H1 (cell line): ENCODE data around the gene DIS3L. TPM values are rescaled to one million over a fixed set of nuclear protein-coding genes. Genes with fewer than 3 reads are reported as not detected.

Experiments
- CTCF ChIA-PET: fragments of 300-600 bp; sonication (Branson Sonifier 250); formaldehyde crosslinking; loops from one replicate; lab custom pipeline; 2021; ENCODE audit not compliant: partially characterized antibody; lab: Charles Lee
- POLR2A ChIA-PET: fragments of 300-600 bp; sonication (Branson Sonifier 250); formaldehyde crosslinking; loops from one replicate; lab custom pipeline; 2021; ENCODE audit warnings: inconsistent platforms; ENCODE audit not compliant: partially characterized antibody; lab: Charles Lee
- DNase-seq, 2 experiments: peaks; one replicate each; pipeline versions ENCODE4 v3.0.0 to v3.0.0-alpha.2; 2010 to 2022; ENCODE audit warnings: low spot score in 2 of 2, low read depth in 1 of 2, mixed read lengths in 1 of 2
- FAIRE-seq: peaks from 2 replicates; lab custom pipeline; 2011; peaks lifted over from hg19 to GRCh38; lab: Jason Lieb, UNC
- H2AFZ ChIP-seq: 2 replicates; pipeline ENCODE4 v1.8.1; 2012; ENCODE audit warnings: low read length, inconsistent platforms
- H2AK5ac ChIP-seq: 2 replicates; pipeline ENCODE4 v1.6.1; 2013; ENCODE audit warnings: low read depth, low read length
- H2BK120ac ChIP-seq: replicated peaks from 2 replicates; pipeline ENCODE3; 2013; ENCODE audit warnings: low read depth, low read length, inconsistent platforms
- H2BK12ac ChIP-seq: 2 replicates; pipeline ENCODE4 v1.6.1; 2013; ENCODE audit warnings: low read depth, low read length
- H2BK15ac ChIP-seq: 2 replicates; pipeline ENCODE4 v1.6.1; 2013; ENCODE audit warnings: low read length
- H2BK20ac ChIP-seq: 2 replicates; pipeline ENCODE4 v1.6.1; 2013; ENCODE audit warnings: low read length
- H2BK5ac ChIP-seq: 2 replicates; pipeline ENCODE4 v1.6.1; 2013; ENCODE audit warnings: low read depth, low read length
- H3K14ac ChIP-seq: 2 replicates; pipeline ENCODE4 v1.6.1; 2013; ENCODE audit warnings: inconsistent platforms; ENCODE audit not compliant: insufficient read length
- H3K18ac ChIP-seq: 2 replicates; pipeline ENCODE4 v1.6.1; 2013; ENCODE audit warnings: low read length; ENCODE audit errors: extremely low read depth
- H3K23ac ChIP-seq: 2 replicates; pipeline ENCODE4 v1.6.1; 2013; ENCODE audit warnings: inconsistent platforms; ENCODE audit not compliant: insufficient read length
- H3K23me2 ChIP-seq: 2 replicates; pipeline ENCODE4 v1.6.1; 2013; ENCODE audit warnings: low read depth, low read length
- H3K27ac ChIP-seq: 2 replicates; pipeline ENCODE4 v1.6.1; 2011; ENCODE audit warnings: low read depth, low read length, inconsistent platforms
- H3K27me3 ChIP-seq, 4 experiments: replicated peaks in 1 of 4; 1 replicate in 1 of 4; 2 replicates in 3 of 4; pipeline versions ENCODE4 v1.6.1 to v1.8.1; 2011 to 2013; ENCODE audit warnings: low read length in 3 of 4, mild to moderate bottlenecking in 3 of 4, inconsistent platforms in 2 of 4, mixed read lengths in 2 of 4, moderate library complexity in 1 of 4; ENCODE audit not compliant: control insufficient read depth in 3 of 4, insufficient read depth in 3 of 4; ENCODE audit errors: extremely low read depth in 1 of 4
- H3K36me3 ChIP-seq, 4 experiments: 2 replicates each; pipeline versions ENCODE4 v1.6.1 to v1.8.1; 2011 to 2013; ENCODE audit warnings: mild to moderate bottlenecking in 4 of 4, low read length in 3 of 4, moderate library complexity in 2 of 4, control low read depth in 1 of 4, inconsistent platforms in 1 of 4; ENCODE audit not compliant: insufficient read depth in 4 of 4, control insufficient read depth in 2 of 4
- H3K4ac ChIP-seq: replicated peaks from 2 replicates; pipeline ENCODE3; 2013; ENCODE audit warnings: low read length, low read depth, mixed read lengths, inconsistent platforms; ENCODE audit not compliant: insufficient read length
- H3K4me1 ChIP-seq, 4 experiments: replicated peaks in 1 of 4; 1 replicate in 1 of 4; 2 replicates in 3 of 4; pipeline versions ENCODE4 v1.6.1 to v1.8.1; 2011 to 2013; ENCODE audit warnings: low read length in 3 of 4, inconsistent platforms in 2 of 4, mixed read lengths in 1 of 4; ENCODE audit not compliant: insufficient read depth in 4 of 4, control insufficient read depth in 3 of 4
- H3K4me2 ChIP-seq, 2 experiments: 2 replicates each; pipeline versions ENCODE4 v1.6.1 to v1.8.1; 2011 to 2013; ENCODE audit warnings: low read depth in 2 of 2, low read length in 2 of 2, control low read depth in 1 of 2, inconsistent platforms in 1 of 2, mild to moderate bottlenecking in 1 of 2; ENCODE audit not compliant: insufficient read depth in 1 of 2
- H3K4me3 ChIP-seq, 4 experiments: fragments of 200-600, 300-600 bp in 1 of 4; sonication (generic), shearing (Covaris generic), sonication (Bioruptor Twin) in 1 of 4; 2 replicates each; pipeline versions ENCODE4 v1.5.1 to v1.8.1; 2011 to 2016; ENCODE audit warnings: low read length in 4 of 4, low read depth in 3 of 4, control low read depth in 2 of 4, inconsistent platforms in 2 of 4, mild to moderate bottlenecking in 2 of 4, mixed read lengths in 1 of 4, moderate library complexity in 1 of 4; ENCODE audit not compliant: insufficient read depth in 2 of 4; ENCODE audit errors: extremely low read depth in 1 of 4
- H3K56ac ChIP-seq: replicated peaks from 2 replicates; pipeline ENCODE3; 2013; ENCODE audit warnings: low read depth, mild to moderate bottlenecking, mixed read lengths, low read length, inconsistent platforms; ENCODE audit not compliant: insufficient read length
- H3K79me1 ChIP-seq: 2 replicates; pipeline ENCODE4 v1.6.1; 2013; ENCODE audit warnings: low read depth, low read length, control low read depth
- H3K79me2 ChIP-seq, 2 experiments: 2 replicates each; pipeline versions ENCODE4 v1.6.1 to v1.8.1; 2012 to 2013; ENCODE audit warnings: low read length in 2 of 2, mild to moderate bottlenecking in 2 of 2, inconsistent platforms in 1 of 2; ENCODE audit not compliant: insufficient read depth in 2 of 2, control insufficient read depth in 1 of 2
- H3K9ac ChIP-seq, 4 experiments: replicated peaks in 1 of 4; 1 replicate in 1 of 4; 2 replicates in 3 of 4; pipeline versions ENCODE4 v1.6.1 to v1.8.1; 2011 to 2013; ENCODE audit warnings: low read depth in 3 of 4, low read length in 3 of 4, control low read depth in 2 of 4, mild to moderate bottlenecking in 2 of 4, moderate library complexity in 2 of 4, inconsistent platforms in 1 of 4; ENCODE audit errors: extremely low read depth in 1 of 4
- H3K9me3 ChIP-seq, 2 experiments: 2 replicates each; pipeline versions ENCODE4 v1.6.1 to v1.8.1; 2012 to 2013; ENCODE audit warnings: mild to moderate bottlenecking in 2 of 2, moderate library complexity in 2 of 2, control low read depth in 1 of 2, inconsistent platforms in 1 of 2, low read depth in 1 of 2, low read length in 1 of 2, mixed read lengths in 1 of 2; ENCODE audit not compliant: insufficient read depth in 2 of 2
- H4K20me1 ChIP-seq, 2 experiments: replicated peaks in 1 of 2; 2 replicates each; pipeline versions ENCODE3 to v1.8.1; 2011 to 2013; ENCODE audit warnings: inconsistent platforms in 2 of 2, low read length in 2 of 2, mild to moderate bottlenecking in 1 of 2; ENCODE audit not compliant: insufficient read depth in 2 of 2, control insufficient read depth in 1 of 2
- H4K5ac ChIP-seq: 2 replicates; pipeline ENCODE4 v1.6.1; 2013; ENCODE audit warnings: low read length, low read depth, mixed read lengths, inconsistent platforms; ENCODE audit not compliant: insufficient read length
- H4K8ac ChIP-seq: 2 replicates; pipeline ENCODE4 v1.8.0; 2013; ENCODE audit warnings: mild to moderate bottlenecking, moderate library complexity, low read length, inconsistent platforms; ENCODE audit not compliant: insufficient read depth; ENCODE audit errors: extremely low read depth
- H4K91ac ChIP-seq: replicated peaks from 2 replicates; pipeline ENCODE3; 2013; ENCODE audit warnings: low read length, mixed read lengths, inconsistent platforms; ENCODE audit not compliant: insufficient read length
- CHD1 ChIP-seq: IDR thresholded peaks from 2 replicates; pipeline ENCODE4 v1.6.1; 2012; ENCODE audit warnings: low read depth, low read length, improper control_type of control experiment
- EGR1 ChIP-seq: IDR thresholded peaks from 2 replicates; pipeline ENCODE4 v1.6.1; 2011; ENCODE audit warnings: low read depth, low read length, borderline replicate concordance
- RBBP5 ChIP-seq: IDR thresholded peaks from 2 replicates; pipeline ENCODE4 v1.7.1; 2012; ENCODE audit warnings: low read depth, mild to moderate bottlenecking, inconsistent platforms, low read length, moderate library complexity, borderline replicate concordance
- SIN3A ChIP-seq, 2 experiments: IDR thresholded peaks in 1 of 2; conservative IDR thresholded peaks in 1 of 2; 2 replicates each; pipeline ENCODE4 v1.6.1; 2011 to 2012; ENCODE audit warnings: low read length in 2 of 2, improper control_type of control experiment in 1 of 2, low read depth in 1 of 2, mild to moderate bottlenecking in 1 of 2
- SUZ12 ChIP-seq: fragments of 200-600 bp; sonication (generic); IDR thresholded peaks from 2 replicates; pipeline ENCODE4 v1.6.1; 2012; ENCODE audit warnings: mild to moderate bottlenecking, inconsistent platforms, low read length, moderate library complexity, mixed read lengths
- TAF1 ChIP-seq: IDR thresholded peaks from 2 replicates; pipeline ENCODE4 v1.6.1; 2011; ENCODE audit warnings: mild to moderate bottlenecking, low read depth, low read length
- TBP ChIP-seq: IDR thresholded peaks from 2 replicates; pipeline ENCODE4 v1.6.1; 2011; ENCODE audit warnings: low read depth, low read length, improper control_type of control experiment
- whole genome bisulfite sequencing, 2 experiments: shearing (Covaris generic) in 1 of 2; methylation state at CpG; one replicate each; pipeline versions ENCODE4 v1.1.6 to v1.1.7; 2013 to 2015; ENCODE audit warnings: low lambda C conversion rate in 2 of 2, mixed read lengths in 2 of 2, inconsistent platforms in 1 of 2, low coverage in 1 of 2, missing lambda C conversion rate in 1 of 2; ENCODE audit not compliant: insufficient replicate concordance in 2 of 2, insufficient coverage in 1 of 2, insufficient read length in 1 of 2; ENCODE audit errors: extremely low coverage in 1 of 2, missing lambda C conversion rate in 1 of 2; 5-methylcytosine and 5-hydroxymethylcytosine counted together
- polyA plus RNA-seq, 7 experiments: library from polyadenylated mRNA; depleted of rRNA in 3 of 7; stranded (reverse) in 5 of 7; unstranded in 2 of 7; fragments of >200 nt in 5 of 7; fragments of 200-250 nt in 2 of 7; gene quantifications; 1 replicate in 5 of 7; 2 replicates in 1 of 7; 4 replicates in 1 of 7; pipeline versions ENCODE4 v1.2.1 to v1.2.3, GENCODE V29; 2011 to 2013; ENCODE audit warnings: missing spikeins in 2 of 7, mixed read lengths in 2 of 7
- total RNA-seq: library from RNA; stranded (reverse); fragmentation: NEBNext Ultra II Directional; extraction: Animal tissue kit (Norgen Biotek cat#: 25700); gene quantifications from 2 replicates; pipeline ENCODE4 v1.2.1, GENCODE V29; 2021
- TF ChIP-seq, protein P1 (sequence below), 3 experiments: IDR thresholded peaks; 1 replicate in 2 of 3; 2 replicates in 1 of 3; pipeline versions ENCODE4 v1.5.1 to v1.6.1; 2011; ENCODE audit warnings: low read length in 3 of 3, mild to moderate bottlenecking in 3 of 3, inconsistent platforms in 2 of 3, low read depth in 1 of 3, moderate library complexity in 1 of 3; ENCODE audit not compliant: insufficient read depth in 1 of 3; ENCODE audit errors: control extremely low read depth in 1 of 3

DIS3L gene
- total and polyA plus RNA-seq, 2 of the 8 experiments (the other 6 are each of a cell fraction or from before 2014, with no cell fraction given), result 8.7 to 25.0 TPM

DNA sequence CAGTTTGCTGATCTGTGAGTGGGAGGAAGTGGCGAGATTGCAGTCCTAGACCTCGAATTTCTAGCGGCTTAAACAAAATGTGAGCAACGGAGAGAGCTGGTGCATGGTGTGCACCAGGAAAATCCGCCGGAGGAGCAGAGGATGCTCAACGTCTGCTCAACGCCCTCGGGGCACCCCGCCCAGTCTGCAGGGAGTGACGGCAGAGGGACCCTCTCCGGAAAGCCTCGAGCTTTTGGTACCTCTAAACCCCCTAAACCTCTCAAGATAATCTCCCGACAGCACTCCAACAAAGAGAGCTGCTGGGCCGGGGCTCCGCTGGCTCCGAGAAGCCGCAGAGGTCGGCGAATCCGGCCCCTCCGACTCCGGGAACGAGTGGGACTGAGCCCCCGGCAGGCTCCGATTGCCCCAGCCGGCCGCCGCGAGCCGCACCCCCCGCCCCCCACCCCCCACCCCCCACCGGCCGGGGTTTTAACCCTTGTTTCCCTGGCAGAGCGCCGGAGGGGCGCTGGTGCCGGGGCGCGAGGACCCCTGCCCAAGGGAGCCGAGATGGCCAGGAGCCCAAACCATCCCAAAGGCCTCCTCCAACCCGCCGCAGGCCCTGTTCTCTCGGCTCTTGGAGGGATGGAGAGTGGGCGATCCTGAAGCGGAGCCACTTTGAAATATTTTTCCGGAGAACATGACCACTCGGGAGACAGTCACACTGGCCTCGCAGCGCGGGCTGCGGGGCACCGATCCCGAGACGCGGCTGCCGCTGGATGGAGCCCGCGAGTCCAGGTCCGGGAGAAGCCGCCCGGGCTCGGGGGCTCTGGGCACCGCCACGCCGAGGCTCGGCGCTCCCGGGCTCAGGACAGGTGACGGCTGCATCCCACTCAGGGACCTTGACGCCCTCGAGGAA, 41.3 kb upstream of the DIS3L start:
- Histone ChIP-seq H3K79me1 (no peaks in the 10 kb centered on the region), H2BK5ac (no peak overlapping the region), H3K27me3 (peaks cover 20 to 64% (median 56%) of the 10 kb centered on the region in 4 experiments), H3K9me3 (no peaks in the 10 kb centered on the region), H3K27ac (no peak overlapping the region), H3K36me3 (no peaks in the 10 kb centered on the region), H3K23me2 (peaks cover 23% of the 10 kb centered on the region), H2BK15ac (no peak overlapping the region), H4K8ac (no peak overlapping the region), H2AFZ (peak overlapping the region; percentile 54; the same call in 1 of the 2 replicates), H3K23ac (no peak overlapping the region), H4K5ac (no peak overlapping the region), H3K9ac (no peak overlapping the region), H2BK12ac (peak overlapping the region; percentile 19; the same call in 1 of the 2 replicates), H3K4me2 (peak overlapping the region; percentile 96 to 100), H2BK120ac (no peak overlapping the region), H2AK5ac (no peak overlapping the region), H3K14ac (no peak overlapping the region), H3K18ac (peak overlapping the region; percentile 15; the same call in 1 of the 2 replicates), H3K56ac (no peak overlapping the region), H3K4me3 (peak overlapping the region; percentile 62 to 88 (median 81)), H3K4ac (no peak overlapping the region), H3K4me1 (peaks cover 13 to 24% (median 14%) of the 10 kb centered on the region in 4 experiments), H4K91ac (no peak overlapping the region), H3K79me2 (no peaks in the 10 kb centered on the region), H2BK20ac (no peak overlapping the region; the same call in 1 of the 2 replicates), H4K20me1 (no peaks in the 10 kb centered on the region)
- FAIRE-seq (no peak), DNase-seq (peak in 1 of 2 experiments; percentile 84)
- ChIA-PET CTCF (interaction anchor here (0.5 to 5.9 kb wide), 16 partner anchors 8 to 594 kb away, joined by 3 to 31 read pairs (median 4); no protein-coding TSS in a partner anchor), POLR2A (interaction anchor here (0.7 to 1.4 kb wide), 4 partner anchors 9 to 253 kb away, joined by 3 read pairs; partner anchors contain the start of genes DIS3L, RPL4 and ZWILCH)
- 1% methylated on average over 50 of the region's 72 CpGs; no CpG with 5 or more reads in 1 of the 2 experiments for WGBS, 2 experiments
- TF ChIP-seq CHD1, result no peak
- TF ChIP-seq TAF1, result no peak
- TF ChIP-seq RBBP5, result 0 out of 2 replicates have a peak, but pooled peaks have one; percentile 24
- TF ChIP-seq TBP, result 0 out of 2 replicates have a peak, but pooled peaks have one; percentile 26
- TF ChIP-seq, protein P1, sequence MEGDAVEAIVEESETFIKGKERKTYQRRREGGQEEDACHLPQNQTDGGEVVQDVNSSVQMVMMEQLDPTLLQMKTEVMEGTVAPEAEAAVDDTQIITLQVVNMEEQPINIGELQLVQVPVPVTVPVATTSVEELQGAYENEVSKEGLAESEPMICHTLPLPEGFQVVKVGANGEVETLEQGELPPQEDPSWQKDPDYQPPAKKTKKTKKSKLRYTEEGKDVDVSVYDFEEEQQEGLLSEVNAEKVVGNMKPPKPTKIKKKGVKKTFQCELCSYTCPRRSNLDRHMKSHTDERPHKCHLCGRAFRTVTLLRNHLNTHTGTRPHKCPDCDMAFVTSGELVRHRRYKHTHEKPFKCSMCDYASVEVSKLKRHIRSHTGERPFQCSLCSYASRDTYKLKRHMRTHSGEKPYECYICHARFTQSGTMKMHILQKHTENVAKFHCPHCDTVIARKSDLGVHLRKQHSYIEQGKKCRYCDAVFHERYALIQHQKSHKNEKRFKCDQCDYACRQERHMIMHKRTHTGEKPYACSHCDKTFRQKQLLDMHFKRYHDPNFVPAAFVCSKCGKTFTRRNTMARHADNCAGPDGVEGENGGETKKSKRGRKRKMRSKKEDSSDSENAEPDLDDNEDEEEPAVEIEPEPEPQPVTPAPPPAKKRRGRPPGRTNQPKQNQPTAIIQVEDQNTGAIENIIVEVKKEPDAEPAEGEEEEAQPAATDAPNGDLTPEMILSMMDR (IDR thresholded peaks at IDR 0.05; ENCODE audit: control extremely low read depth in 1 of 3, insufficient read depth in 1 of 3, low read depth in 1 of 3, low read length in 3 of 3), result peak; percentile 57 to 69 (median 62)
- TF ChIP-seq SIN3A (conservative IDR thresholded peaks at IDR 0.05 in 1 of 2, IDR thresholded peaks at IDR 0.05 in 1 of 2; ENCODE audit: low read depth in 1 of 2, low read length in 2 of 2), result no peak
- peak; percentile 54 for TF ChIP-seq SUZ12
- TF ChIP-seq EGR1, result no peak
